Activated T-cell treated with anti-CD3 and anti-CD28 coated beads, Interleukin-2, amount 50 U/mL, for 1 hour (primary cell): ENCODE results near the gene SIX6.

ENCODE experiments used
- DNase-seq: peaks from one replicate; pipeline ENCODE4 v3.0.0-alpha.2; 2020

SIX6 gene

DNA sequence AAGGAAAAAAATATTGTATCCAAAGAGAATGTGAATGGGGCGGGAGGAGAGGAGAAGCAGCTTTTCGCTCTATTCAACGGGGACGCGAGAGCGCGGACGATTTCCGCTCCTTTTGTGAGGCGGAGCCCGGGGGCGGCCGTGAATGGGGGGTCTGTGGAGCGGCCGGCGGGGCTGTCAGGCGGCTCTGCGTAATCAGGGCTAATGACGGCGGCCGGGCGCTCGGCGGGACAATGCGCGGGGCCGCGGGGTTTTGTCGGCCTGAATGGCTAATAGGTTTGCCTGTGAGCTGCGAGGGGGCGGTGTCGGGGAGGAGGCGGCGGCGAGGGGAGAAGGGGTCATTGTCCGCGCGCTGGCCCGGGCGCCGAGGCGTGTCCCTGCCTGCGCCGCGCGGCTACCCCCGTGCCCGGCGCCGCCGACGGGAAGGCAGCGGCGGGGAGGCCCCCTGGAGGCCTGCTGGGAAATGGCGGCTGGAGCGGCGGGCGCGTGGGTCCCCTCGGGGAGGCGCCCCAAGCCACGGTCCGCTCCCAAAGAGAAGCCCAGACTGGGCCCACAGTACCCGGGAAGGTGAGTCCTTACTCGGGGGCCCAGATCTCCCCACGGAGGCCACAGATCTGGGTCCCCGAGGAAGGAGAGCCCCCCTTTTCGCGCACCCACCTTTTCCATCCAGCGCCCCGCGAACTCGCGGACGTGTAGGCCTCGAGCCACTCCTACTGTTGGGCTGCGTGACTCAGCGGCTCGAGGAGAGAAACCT lies 6.0 kb downstream of the SIX6 start:
- no peak for DNase-seq

DNA sequence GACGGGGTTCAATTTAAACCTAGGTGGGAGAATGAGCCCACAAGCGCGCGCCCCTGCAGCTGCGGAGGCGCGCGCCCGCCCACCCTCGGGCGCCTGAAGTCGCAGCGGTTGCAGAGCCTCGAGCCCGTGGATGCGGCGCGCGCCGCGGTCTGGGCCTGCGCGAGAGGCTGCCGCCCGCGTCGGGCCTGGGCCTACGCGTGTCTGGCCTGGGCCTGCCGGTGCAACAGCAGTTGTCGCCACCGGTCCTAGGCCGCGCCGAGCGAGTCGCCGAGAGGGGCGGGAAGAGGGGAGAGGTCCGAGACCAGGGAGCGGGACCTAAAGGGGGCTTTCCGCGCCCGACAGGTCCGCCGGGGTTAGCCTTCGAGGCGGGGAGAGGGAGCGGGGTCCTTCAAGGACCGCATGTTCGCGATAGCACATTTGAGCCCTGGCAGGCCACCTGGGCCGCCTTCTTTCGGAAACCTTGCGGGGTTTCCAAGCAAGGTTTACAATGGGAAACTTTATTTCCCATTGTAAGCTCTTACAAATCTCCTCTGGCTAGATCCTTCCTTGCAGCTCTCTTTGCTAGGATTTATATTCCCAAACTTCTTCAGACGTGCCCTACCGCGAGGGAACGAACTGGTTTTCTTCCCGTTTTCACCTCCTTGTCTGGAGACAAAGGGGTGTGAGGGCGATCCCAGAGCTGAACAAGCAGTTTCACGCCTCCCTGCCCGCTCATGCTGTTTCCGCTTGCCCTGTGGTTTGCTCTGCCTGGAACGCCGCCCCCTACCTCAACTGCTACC lies 6.8 kb downstream of the SIX6 start:
- DNase-seq = no peak

DNA sequence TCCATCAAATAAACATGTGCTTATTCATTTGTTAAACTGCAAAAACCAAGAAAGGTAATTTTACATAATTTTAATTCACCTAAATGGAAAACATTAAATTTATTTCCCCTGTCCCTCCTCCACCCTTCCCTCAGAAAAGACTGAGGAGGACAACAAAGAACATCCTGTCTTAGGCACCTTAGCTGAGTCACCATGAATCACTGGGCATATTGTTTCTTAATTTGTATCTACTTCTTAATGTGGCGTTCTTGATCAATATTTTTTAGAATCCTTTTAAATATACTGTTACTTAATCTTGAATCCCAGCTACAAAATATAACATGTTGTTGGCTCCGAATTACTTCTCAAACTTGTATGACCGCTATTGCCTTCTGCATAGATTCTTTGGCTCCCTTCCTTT lies 23.5 kb downstream of the SIX6 start:
- DNase-seq = no peak

DNA sequence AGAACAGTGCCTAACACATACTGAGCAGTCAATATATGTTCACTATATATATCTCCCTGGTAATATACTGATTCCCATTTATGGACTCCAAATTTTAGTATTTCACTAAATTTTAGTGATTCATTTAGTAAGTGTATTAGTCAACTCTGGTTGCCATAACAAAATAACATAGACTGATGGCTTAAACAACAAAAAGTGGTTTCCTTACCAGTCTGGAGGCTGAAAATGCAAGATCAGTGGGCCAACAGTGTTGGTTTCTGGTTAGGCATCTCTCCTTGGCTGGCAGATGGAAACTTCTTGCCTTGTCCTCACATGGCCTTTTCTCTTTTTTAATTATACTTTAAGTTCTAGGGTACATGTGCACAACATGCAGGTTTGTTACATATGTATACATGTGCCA lies 28.7 kb downstream of the SIX6 start:
- DNase-seq = no peak

DNA sequence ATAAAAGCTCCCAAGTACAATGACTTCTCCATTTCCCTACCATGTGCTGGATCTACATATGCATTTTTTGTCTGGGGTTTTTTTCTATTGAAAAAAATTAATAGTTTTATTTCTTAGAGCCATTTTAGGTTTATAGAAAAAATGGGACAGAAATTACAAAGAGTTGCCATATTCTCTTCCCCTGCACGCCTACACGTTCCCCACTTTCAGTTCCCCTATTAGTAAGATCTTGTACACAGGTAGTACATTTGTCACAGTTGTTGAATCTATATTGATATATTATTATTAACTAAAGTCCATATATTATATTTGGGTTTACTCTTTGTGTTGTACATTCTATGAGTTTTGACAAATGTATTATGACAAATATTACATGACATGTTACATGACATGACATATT lies 35.7 kb downstream of the SIX6 start:
- DNase-seq = no peak

DNA sequence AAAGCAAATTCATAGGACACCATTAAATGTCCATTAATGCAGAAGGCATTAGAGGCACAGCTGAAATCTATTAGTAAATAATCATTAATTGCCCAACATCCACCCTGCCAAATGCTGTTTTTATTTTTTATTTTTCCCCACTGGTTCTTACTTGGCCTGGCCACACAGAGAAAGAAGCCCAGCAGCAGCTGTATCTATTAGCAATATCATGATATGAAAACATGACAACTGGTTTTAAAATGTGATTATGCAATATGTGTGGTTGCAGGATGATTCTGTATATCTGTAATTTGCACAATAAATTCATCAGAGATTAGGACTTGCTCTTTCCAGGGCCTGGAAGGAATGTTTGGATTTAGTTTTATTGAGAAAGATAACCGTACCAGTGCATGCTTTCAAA lies 44.9 kb downstream of the SIX6 start:
- DNase-seq = no peak

DNA sequence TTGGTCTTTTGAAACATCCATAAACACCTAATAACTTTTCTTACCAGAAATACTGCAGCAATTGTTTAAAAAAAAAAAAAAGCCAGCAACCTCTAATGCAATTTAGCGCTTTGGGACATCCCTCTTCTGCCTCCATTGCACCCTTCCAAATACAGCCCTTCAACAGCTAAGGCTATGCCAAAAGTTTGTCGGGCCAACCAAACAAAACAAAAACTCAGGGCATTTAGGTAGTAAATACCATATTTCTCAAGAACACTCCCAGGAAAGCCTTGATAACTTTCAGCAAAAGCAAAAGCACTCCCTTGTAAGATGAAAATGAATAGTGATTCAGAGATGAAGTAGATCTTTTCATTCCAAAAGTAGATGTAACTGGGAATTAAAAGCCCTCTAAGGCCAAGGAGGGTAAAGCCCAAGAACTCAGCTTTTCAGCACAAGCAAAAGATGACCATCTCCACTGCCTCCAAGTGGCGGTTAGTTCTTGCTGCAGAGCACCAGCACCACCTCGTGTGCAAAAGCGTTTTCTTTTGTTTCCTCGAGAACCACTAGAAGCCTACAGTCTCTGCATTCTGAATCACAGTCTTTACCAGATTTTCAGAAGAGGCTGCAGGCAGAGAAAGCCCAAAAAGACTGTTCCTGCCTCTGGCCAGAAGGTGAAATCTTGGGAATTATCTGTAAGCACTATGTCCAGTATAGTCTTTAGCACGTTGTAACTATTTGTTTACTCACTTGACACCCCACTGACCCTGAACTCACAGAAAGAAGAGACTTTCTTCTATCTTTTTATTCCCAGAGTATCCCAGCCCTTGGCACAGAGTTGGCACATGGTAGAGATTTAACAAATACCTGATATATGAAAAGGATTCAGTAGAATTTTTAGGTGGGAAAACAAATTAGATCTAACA lies 53.1 kb downstream of the SIX6 start:
- DNase-seq = peak; percentile 21
